Ureter (tissue), 1 donor: ENCODE measurements around the gene ACACB. TPM values are rescaled to one million over a fixed set of nuclear protein-coding genes. Genes with fewer than 3 reads are reported as not detected.
A peak's percentile ranks its signal among the peaks of the same experiment; 100 is the strongest.

Experiments used
- DNase-seq: peaks from one replicate; pipeline ENCODE4 v3.0.0-alpha.2; 2020; ENCODE audit warnings: low spot score
- total RNA-seq: library from RNA; stranded (reverse); gene quantifications from one replicate; pipeline ENCODE4 v1.2.4, GENCODE V29; 2023
- donor health status: DM: yes; HTN: yes; CAD: no.

Gene ACACB
- total RNA-seq, 1 donor from 2014 or later, result 67.3 TPM

DNA sequence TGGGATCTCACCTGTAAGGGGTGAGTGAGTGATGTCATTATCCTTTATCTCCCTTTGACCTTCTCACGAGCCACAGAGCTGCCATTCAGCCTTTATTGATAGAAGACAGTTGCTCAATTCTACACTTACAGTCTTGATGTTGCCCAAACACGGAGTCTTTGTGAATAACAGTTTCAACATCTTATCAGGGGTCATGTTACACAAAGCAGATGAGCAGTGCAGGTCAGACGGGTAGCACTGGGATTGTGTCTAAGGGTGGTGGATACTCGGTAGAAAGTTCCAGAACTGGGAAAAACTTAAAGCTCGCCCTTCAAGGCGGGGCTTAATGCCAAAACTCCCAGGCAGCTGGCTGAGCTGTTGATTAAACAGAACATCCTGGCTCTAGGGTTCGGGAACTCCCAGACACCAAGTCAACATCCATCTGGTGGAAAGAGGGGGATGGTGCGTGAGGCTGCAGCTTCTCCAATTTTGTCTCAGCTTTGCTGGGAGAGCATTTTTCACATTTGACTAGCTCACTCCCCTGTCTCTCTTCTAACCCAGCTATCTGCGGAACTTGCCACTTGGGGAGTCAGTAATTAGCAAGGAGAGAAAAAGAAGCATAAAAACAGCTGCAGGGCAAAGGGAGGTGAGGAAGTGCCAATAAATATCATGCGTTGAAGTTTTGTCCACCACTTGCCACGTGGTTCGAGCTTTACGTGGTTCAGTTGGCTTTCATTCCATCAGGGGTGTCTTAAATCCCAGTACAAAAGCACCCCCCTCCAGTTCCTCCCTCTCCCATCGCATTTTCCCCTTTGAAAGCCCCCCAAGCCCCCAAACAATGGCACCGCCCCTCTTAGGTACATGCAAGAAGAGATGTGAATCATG lies 161.7 kb downstream of the ACACB start:
- no peak for DNase-seq

DNA sequence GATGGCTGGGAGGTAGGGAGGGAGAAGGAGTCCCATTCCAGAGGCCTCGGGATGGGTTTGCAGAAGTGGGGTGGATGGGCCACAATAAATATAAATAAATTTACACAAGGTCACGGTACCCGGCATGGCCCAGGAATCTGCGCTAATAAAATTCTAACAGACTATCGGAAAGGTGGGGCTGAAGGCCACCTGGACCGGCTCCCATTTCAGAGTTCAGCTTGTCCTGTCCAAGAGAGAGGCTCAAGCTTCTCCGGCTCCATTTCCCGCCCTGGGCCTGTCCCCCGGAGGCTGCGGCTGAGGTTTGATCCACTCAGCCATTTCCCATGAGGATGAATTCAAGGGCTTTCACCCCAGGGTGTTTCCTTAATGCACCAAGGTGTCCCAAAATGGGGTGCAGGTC lies 162.5 kb downstream of the ACACB start:
- DNase-seq, result no peak

DNA sequence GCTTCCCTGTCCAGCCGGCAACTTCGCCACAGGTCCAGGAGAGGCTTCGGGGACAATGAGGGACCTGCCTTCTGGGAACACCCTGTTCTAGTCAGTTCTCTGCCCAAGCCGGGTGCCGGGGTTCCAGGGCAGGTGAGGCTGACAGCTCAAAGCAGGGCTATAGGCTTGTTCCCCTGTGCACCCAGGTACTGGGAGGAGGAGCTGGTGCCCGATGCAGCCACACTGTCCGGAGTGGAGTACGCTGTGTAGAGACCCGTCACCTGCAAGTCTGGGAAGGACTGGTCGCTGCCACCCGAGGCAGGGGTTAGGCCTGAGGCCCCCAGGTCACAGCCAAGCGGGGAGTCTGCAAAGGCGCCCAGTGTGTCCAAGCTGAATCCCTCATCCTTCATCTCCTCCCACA lies 163.1 kb downstream of the ACACB start:
- DNase-seq, result no peak

DNA sequence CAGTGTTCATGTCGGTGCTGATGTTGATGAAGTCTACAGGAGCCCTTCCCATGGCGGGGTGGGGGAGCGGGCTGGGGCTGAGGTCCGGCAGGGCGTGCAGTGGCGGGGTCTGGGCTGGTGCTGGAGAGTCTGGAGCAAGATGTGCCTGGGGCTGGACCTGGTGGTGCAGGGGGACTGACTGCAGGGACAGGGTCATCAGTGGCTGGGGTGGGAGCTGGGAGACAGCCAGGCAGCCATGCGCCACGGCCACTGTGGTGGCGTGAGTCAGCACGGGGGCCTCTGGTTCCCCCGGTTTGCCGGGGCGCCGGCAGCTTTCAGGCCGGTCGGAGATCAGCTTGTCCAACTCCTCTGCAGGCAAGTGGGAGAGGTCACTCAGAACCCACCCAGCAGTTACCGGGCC lies 165.1 kb downstream of the ACACB start:
- no peak for DNase-seq

DNA sequence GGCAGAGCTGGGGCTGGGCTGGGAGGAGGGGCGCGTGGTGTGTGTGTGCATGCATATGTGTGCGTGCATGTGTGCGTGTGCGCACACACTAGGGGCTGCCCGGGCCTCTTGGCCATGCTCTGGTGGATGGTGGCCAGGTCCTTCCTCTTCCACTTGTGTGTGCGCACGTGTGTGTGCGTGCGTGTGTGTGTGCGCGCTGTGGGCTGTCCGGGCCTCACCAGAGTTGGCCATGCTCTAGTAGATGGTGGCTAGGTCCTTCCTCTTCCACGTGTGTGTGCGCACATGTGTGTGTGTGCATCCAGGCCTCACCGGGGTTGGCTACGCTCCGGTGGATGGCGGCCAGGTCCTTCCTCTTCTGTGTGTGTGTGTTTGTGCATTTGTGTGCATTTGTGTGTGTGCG lies 168.0 kb downstream of the ACACB start:
- DNase-seq, result no peak

DNA sequence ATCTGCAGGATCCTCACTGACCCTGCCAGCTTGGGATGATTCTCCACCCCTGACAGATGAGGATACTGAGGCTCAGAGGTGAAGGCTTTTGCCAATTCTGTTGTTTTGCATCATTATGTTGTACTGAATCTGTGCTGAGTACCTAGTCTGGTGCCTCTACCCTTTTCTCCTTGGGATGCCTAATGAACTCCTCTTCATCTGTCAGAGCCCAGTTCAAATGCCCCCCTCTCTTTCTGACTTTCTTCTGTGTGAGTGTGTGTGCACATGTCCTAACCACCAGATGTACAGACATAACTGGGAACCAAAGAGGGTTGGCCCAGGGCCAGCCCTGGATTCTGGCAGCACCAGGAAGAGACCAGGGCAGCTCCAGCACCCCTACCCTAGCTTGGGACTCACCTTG lies 169.9 kb downstream of the ACACB start:
- no peak for DNase-seq

DNA sequence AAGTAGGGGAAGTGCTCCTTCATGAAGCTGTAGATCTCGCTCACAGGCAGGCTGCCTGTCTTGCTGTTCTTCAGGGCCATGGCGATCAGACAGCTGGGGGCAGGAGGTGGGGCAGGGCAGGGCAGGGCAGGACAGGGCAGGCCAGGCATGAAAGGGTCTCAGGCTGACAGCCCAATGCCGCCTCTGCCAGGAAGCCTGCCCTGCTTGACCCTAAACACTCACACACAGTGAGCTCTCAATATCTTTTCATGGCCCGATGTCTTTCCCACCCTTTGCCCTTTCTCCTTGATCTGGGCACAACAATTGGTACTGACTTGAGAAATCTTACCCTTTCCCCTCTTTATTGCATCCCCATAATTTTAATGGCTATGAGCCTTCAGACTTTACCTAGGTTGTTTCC lies 170.3 kb downstream of the ACACB start:
- no peak for DNase-seq

DNA sequence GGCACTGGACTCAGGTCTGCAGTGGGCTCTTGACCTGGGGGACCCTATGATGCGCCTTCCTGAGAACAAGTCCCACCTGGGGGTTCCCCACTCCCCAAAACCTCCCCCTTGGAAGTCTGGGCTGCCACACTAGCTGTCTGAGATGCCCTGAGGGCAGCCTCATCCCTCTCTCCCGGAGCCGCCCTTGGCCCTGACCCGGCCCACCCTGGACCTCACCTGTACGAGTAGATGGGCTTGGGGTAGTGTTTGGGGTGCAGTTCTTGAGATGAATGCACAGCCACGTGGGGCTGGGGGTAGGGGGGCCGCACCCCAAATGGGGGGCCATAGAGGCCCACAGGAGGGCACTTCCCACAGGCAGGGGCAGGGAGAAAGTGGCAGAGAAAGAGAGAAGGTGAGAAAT lies 170.8 kb downstream of the ACACB start:
- no peak for DNase-seq

DNA sequence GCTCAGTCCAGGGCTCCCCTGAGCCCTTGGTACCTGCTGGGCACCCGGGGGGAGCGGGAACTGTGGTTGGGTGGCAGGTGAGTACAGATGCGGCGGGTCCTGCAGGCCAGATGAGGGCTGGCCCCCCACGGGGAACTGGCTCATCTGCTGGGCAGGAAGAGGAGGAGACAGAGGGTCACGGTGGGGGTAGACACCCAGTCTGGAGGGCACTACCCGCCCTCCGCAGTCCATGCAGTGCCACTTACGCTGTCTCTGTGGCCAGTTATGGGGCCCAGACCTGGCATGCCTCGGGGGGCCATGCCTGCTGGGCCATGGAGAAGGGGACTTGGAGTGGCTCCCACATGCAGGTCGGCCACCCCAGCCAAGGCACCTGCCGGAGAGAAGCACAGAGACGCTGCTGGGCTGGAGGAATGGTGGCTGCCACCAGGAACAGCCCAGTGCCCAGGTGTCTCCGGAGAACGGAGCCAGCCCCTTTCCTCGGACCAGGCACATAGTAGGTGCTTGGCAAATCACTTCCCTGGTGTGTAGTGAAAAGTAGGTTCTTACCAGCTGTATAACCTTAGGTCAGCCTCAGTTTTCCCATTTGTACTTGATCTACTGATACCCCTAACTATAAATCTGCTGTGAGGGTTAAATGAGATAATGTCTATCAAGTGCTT lies 171.6 kb downstream of the ACACB start:
- no peak for DNase-seq

DNA sequence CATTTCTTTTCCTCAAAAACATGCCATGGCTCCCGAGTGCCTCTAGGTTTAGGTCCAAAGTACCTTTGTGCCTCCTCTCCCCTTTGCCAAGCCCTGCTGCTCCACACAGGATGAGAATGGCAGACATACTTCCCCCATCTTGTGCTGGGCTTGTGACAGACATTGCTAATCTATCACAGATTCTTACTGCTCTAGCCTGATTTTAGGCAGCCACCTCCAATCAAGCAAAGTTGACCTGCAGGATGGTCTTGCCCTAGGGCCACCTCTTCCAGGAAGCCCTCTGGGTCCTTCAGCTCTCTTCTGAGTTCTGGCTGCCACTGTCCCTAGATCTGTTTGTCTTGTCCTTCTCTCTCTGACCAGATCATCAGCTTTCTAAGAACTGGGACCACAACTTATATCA lies 172.2 kb downstream of the ACACB start:
- DNase-seq, result no peak

DNA sequence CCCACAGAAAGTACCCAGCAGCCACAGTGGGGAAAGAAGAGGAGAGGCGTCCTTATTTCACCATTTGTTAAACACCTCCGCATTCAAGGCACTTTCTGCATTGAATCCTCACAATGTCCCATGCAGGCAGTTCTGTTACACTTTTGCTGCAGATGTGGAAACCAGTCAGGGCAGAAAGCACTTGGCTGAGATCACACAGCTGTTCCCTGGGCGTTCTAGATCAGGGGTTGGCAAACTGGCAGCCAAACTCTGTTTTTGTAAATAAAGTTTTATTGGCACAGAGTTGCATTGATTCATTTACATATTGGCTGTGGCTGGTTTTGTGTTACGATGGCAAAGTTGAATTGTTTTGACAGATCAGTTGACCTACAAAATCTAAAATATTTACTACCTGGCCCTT lies 172.6 kb downstream of the ACACB start:
- no peak for DNase-seq

DNA sequence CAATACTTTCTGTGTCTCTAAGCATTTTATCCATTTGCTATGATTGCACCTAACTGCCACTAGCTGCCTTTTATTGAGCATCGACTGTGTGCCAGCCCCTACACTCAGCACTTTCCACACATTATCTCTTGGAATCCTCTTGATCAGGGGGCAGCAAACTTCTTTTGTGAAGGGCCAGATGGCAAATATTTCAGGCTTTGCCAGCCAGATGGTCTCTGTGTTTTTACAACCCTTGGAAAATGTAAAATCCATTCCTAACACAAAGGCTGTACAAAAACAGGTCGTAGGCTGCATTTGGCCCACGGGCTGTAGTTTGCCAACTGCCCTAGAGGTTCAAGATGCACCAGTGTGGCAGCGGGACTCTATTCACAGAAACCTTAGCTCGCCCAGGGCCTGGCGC lies 173.2 kb downstream of the ACACB start:
- no peak for DNase-seq

DNA sequence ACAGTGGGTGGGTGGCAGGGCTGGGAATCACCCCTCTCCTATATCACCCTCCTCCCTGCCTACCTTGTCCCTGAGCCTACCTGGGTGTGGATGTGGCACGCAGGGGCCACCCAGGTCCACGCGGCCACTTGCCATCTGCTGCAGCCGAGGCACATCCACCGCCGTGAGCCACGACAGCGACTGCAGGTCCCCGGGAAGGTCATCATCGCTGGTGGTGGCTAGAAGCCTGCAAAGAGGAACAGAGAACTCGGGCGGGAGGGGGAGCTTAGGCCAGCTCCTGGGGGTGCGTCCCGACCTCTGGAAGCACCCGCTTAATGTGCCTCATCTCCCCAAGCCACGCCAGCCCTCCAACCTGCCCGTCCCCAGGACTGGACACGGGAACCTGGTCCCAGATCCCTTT lies 173.7 kb downstream of the ACACB start:
- no peak for DNase-seq

DNA sequence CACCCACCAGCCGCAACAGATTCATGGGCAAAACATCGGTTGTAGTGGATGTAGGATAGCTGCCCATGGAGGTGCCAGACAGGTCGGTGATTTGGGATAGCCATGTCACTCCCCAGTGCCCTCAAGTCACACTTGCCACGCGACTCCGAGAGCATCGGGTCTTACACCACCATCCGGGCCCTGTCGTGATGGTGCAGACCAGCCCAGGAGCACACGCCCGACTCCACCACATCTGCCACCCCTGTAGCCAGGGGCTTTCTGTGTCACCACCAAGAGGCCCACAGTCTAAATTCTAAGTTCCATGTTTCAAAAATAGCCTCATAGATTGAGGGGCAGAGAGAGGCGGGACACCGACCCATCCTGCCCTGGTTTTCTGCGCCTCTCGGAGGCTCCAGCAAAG lies 174.7 kb downstream of the ACACB start:
- DNase-seq, result no peak

DNA sequence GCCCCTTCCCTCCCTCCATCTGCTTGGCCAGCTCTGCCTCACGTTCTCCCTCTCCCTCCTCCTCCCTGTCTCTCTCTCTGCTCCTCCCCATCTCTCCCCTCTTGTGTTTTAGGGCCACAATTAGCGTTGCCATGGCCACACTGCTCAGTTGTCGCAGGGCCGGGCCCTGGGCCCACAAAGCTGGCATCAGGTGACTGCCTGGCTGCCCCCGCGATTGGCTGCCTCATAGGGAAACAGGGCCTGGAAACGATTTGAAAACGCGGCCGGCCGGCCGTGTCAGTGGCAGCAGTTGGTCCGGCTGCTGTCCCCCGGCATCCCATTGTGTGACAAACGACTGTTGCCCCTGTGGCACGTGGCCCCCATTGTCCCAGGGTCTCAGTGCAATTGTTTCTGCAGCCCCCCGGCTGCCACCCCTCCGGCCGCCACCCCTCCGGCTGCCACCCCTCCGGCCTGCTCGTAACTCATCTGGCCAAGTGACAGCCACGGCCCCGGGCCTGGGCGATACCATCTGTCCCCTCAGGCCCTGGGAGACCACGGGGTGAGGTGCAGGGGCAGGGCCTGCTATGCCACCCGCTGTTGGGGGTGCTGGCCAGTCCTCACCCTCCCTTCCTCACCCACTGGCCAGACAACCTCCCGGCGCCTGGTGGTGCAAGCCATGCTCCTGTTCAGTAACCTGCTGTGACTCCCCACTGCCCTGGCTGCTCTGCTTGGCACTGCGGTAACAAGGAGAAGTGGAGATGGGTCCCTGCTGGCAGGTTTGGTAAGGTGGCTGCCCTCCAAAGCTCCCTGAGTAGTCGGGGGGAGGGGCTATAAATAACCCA lies 175.3 kb downstream of the ACACB start:
- DNase-seq, result peak; percentile 65

DNA sequence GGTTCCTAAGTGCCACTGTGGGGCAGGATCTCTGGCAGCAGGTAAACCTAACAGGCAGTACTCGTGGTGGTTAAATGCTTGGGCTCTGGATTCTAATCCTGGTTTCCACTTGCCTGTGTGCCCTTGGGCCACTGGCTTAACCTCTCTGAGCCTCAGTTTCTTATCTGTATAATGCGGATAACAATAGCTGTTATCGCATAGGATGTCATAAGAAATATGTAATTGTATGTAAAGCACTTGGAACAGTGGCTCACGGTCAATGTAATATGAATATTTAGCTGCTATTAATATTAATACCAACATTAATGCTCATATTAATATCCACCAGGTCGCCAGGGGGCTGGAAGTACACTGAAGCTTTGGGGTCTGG lies 175.9 kb downstream of the ACACB start:
- no peak for DNase-seq

DNA sequence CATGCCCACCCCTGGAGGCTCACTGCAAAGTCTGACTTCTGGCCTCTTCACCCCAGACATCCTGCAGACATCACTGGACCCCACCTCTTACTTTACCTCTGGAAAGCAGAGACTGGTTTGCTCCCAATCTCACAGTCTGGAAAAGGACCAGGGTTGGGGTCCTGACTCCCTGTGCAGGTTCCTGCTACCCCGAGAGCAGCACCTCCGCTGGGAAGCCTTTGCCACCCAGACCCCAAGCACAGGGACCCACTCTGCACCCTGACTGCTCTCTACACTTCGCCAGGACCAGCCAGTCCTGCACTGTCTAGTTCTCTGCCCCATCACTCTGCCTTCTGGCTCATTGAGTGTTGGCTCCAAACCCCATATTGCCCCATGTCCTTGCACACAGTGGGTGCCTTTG lies 176.7 kb downstream of the ACACB start:
- no peak for DNase-seq

DNA sequence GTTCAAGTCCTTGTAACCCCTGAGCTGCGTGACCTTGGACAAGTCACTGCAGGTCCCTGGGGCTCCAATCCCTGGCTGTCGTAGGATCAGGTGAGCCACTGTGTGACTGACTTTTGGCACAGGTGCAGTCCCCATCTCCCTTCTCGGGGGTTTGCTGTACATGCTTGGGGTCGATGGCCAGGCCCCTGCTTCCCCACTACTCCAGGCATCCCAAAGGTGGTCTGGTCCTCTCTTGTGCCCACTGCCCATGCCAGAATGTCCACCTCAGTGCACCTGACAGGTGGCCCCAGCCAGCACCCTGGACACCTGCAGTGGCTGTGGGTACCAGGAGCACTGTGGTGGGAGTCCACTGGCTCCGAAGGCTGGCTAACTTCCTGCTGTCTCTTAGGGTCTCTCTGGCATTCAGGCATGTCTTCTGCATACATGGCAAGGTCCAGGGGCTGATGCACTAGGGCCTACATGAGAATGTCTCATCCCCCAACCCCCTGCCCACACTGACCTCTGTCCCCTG lies 178.0 kb downstream of the ACACB start:
- no peak for DNase-seq

DNA sequence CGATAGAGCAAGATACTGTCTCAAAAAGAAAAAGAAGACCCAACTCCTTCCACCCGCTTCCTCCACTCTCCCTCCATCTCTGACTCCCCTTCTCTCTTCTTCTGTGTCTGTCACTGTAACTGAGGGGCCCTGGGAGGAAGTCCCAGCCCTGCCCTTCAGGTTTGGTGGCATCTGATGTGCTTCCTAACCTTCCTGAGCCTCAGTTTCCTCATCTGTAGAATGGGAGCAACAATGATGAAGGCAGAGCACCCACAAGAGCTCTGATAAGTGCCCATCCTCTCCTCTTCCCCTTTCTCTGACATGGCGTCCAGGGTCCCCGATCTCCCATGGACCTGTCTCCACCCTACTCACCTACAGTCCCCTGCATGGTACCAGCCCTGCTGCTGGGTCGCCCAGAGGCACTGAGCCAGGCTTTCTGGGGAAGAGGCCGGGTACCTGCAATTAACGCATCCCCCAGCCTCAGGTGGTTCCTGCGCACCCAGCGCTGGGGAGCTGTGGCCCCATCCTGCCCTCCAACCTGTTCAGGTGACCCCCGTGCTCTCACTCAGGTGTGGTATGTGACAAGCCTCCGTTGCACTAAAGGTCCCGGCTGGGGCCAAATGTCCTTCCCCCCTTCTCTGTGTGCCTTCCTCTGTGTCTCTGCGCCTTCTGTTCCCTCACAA lies 179.5 kb downstream of the ACACB start:
- DNase-seq, result no peak

DNA sequence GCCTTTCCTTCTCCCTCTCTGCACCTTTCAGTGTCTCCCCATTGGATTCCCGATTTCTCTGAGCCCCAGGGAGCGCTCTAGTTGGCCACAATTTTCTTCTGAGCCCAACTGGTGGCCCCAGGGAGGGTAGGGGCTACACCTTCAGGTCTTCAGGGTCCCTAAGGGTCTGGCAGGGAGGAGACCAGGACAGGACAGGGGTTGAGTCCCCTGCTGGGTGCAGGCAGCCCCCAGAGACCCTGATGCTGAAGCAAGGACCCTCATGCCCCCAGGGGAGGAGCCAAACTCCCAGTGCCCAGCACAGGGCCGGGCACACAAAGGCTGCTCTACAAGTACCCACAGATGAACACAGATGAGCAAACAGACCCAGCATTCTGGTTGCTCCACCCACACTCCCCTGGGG lies 180.0 kb downstream of the ACACB start:
- DNase-seq, result no peak

DNA sequence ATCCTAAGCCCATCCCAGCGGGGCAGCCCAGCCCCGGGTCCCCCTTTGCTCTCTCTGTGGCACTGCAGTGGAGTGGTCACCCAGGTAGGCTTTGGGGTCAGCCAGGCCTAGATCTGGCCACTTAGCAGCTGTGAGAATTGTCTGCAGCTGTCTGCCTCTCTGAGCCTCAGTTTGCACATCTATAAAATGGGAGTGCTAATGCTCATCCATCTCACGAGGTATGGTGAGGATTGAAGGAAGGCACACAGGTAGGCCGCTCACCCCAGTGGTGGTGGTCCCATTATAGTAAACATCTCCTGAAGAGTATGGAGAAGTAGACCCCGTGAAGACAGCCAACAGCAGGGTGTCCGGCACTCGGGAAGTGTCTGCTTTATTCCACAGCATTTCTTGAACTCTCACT lies 183.5 kb downstream of the ACACB start:
- DNase-seq, result no peak

DNA sequence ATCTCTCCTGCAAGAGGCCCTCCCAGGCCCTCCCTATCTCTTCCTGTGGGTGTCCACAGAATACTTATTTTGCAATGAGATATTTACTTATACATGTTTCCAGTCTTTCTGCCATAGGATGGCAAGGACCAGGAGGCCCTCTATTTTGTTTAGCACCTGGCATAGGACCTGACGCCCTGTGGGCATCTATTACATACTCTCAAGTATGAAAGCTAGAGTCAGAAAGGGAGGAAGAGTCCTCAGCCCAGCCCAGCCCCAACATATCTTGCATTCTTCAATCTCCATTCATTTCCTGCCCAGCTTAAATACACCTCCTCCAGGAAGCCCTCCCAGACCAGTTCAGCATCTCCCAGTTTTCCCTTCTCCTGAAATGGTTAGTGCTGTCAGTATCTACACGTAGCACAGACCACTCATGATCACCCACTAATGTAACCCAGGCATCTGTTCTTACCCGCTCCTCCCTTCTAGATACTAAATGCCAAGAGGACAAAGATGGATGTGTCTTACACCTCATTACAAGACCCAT lies 185.3 kb downstream of the ACACB start:
- no peak for DNase-seq
